Measurements from ENCODE around the gene ACTN2. TPM values are rescaled to one million over a fixed set of nuclear protein-coding genes. Genes with fewer than 3 reads are reported as not detected.
"Not testable (repeated sequence)": the region's sequence is repeated elsewhere in the genome, so short reads cannot be mapped to it uniquely, and the experiment has no call there.

The ACTN2 gene
- 59.1 TPM for total RNA-seq

DNA sequence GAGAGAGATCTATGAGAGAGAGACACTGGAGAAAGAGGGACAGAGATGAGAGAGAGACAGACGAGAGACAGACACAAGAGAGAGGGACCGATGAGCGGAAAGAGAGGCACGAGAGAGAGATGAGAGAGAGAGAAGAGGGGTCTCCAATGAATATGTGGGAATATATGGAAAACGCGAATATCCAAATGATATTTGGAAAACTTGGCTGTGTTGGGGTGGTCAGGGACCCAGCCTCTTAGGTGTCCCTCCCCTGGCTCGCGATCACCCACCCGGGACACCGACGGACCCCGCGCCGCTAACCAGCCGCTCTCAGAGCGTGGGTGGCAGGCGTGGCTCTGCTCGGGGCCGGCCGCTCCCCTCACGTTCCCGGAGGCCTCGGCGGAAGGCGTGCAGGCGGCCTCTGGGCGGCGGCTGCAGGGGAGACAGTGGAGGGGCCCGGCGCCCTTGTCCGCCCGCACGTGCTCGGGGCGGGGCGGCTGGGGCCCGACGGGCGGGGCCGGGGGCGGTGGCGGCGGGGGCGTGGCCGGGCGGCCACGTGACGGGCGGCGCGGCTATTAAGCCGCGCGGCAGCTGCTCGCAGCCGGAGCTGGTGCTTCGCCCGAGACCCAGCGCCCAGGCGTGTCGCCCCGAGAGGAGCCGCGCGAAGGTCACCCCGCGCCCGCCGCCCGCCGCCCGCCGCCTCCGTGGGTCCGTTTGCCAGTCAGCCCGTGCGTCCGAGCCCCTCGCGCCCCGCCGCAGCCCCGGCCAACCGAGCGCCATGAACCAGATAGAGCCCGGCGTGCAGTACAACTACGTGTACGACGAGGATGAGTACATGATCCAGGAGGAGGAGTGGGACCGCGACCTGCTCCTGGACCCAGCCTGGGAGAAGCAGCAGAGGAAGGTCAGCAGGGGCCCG is at the start of gene ACTN2:
Gene ACTN2, plus strand, starts transcription at position 583 of the 898 bp plus-strand sequence. Its CDS starts 175 bp downstream, at position 758.
- peak; percentile 25 for DNase-seq

DNA sequence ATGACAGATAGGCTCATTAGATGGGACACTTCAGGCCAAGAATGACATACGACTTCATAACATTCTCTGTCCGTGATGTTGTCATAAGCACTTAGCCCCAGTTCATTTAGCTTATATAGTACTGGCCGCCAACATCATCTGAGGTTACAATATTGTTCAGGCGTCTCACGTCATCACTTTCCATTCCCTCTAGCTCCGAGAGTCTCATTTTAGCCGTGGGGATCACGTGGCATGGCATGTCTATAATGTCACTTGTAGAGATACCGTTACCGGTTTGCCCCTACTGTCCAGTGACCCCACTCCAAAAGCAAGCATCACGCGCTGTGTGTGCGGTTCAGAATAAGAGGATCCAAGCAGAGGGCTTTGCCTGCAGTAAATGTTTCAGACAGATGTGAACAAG is 47.4 kb upstream of the ACTN2 start:
- DNase-seq: no peak

DNA sequence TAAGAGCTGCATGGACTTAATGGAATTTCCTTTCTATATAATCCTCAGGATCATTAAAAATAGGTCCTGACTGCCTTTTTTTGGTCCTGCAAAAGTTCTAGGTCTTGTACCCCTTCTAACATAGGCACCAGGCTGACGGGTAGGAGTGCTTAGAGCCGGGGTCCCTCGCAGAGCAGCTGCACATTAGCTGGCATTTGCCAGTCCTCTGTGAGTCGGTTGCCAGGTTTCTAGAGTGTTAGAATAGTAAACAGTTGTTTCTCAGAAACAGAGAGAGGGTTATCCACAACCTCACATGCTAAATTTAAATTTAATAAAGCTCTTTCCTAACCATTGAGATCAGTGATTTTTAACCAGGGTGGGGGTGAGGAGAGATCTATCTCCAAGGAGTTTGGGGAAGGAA is 46.6 kb upstream of the ACTN2 start:
- DNase-seq: no peak

DNA sequence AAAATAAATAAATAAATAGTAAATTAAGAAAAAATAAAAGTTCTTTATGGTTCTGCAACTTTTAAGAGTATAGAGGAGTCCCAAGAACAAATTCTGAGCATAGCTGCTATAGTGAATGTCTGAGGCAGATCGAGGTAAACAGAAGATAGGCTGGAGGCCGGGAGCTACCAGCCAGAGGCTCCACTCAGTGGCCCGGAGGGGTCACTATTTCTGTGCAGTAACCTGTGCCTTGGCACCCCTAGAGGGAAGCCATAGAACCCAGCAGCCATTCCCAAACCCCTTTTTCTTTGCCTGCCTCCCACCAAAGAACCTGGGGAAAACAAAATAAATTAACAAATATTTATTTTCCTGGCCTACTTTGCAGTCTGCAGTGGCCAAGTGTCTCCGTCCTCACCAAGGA is 43.5 kb upstream of the ACTN2 start:
- DNase-seq: no peak

DNA sequence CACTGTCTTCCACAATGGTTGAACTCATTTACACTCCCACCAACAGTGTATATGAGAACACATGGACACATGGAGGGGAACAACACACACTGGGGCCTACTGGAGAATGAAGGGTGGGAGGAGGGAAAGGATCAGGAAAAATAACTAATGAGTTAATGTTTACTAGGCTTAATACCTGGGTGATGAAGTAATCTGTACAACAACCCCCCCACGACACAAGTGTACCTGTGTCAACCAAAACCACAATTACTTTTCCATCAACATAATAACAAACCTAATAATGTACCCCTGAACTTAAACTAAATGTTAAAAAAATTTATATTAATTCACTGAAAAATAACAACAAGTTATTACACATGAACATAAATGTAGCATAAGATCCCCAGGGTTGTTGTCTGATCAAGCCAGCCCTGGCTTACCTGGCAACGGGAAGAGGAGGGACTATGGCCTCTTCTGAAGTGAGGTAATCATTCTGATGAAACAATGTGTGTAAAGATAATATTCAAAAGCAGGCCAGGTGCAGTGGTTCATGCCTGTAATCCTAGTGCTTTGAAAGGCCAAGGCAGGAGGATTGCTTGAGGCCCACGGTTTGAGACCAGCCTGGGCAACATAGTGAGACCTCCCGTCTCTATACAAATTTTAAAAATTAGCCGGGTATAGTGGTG is 41.2 kb upstream of the ACTN2 start:
- DNase-seq: no peak

DNA sequence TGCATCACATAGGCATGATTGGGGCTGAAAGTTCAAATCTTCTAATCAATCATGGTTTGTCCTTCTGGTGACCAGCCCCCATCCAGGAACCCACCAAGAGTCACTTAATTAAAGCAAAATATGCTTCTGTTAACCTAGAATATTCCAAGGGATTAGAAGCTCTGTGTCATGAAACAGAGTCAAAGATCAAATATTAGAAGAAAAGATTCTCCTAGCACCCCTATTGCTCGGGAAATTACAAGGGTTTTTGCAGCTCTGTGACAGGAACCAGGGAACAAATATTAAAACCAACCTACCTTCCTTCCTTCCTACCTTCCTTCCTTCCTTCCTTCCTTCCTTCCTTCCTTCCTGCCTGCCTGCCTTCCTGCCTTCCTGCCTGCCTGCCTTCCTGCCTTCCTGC is 31.8 kb upstream of the ACTN2 start:
- no peak for DNase-seq

DNA sequence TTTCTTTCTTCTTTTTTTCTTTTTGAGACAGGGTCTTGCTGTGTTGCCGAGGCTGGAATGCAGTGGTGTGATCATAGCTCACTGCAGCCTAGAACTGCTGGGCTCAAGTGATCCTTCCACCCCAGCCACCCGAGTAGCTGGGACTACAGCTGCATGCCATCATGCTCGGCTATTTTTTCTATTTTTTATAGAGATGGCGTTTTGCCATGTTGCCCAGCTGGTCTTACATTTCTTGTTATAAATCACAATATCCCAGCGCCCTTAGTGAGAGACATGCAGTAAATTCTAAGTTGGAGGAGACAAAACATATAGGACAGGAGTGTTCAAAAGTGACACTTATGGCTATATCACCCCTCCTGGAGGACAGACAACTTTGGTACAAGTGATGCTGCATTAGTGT is 31.3 kb upstream of the ACTN2 start:
- DNase-seq: no peak

DNA sequence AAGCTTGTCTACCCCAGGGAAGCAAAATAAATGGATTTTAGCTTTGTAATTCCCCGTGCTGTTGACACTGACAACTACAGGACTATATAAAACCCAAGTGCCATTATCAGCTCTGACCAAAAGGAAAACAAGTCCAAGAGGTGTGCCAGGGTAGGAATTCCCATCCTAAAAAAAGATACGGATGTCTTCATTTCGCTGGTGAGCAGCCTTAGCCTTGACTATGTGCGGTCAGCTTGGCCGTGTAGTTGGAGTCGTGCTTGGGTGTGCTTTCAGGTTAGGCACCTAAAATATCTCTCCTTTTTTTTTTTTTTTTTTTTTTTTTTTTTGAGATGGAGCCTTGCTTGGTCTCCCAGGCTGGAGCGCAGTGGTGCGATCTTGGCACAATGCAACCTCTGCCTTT is 28.9 kb upstream of the ACTN2 start:
- DNase-seq: no peak

DNA sequence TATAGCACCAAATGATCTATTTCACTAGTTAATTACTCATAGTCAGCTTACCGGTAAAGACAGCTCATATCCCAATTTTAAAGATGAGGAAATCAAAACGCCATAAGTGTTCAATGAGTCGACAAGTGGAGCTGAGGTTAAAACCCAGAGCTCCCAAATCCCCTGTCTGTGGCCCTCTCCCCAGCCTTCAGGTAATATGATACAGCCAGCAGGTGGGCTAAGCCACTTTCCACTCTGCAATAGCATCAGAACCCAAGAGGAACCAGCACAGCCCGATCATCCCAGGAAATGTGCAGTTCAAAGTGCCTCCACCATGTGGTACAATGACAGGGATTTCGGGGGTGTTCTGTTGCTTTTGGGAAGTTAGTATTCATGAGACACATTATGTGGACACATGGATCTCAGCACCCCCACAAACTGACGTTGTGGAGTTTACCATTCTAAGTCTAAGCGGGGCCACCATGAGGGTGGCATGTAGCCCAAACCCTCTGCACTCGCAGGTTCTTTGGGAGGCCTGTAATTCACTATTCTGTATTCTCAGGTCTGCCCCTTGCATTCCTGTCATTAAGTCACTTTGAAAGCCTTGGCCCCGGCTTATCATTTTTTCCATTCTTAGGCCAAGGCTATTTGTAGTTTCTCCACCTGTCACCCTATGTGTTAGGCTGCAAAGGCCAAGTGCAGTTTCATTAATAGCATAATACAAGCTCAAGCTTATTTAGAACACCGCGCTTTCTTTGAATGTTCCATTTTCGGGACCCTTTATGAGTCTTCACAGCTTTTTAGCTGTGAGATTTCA is 26.3 kb upstream of the ACTN2 start:
- DNase-seq: no peak

DNA sequence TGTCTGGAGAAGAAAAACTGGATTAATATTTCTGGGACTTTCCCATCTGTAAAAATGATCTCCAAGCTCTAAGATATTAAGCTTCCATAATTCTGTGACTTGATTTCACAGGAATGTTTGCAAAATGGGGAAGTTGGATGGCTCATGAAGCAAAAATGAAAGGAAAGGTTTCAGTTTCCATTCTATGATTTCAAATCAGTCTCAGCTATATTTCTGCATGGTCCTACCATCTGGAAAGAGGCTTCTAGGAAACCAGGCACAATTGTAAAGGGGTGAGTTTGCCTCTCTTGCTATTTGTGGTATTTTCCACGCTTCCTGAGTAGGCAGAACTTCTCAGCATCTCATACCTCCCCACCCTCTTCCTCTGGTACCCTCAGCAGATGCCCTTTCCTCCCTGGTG is 22.4 kb upstream of the ACTN2 start:
- DNase-seq: no peak

DNA sequence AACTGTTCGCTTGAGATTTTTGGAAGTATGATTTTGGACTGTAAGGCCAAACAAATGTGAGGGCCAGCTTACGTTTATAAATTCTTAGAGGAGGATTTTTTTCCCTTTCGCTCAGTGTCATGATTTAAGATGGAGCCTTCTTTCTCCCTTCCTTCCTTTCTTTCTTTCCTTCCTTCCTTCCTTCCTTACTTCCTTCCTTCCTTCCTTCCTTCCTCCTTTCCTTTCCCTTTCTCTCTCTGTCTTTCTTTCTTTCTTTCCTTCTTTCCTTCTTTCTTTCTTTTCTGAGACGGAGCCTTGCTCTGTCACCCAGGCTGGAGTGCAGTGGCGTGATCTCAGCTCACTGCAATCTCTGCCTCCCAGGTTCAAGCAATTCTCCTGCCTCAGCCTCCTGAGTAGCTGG is 17.4 kb upstream of the ACTN2 start:
- DNase-seq: not testable (repeated sequence)

DNA sequence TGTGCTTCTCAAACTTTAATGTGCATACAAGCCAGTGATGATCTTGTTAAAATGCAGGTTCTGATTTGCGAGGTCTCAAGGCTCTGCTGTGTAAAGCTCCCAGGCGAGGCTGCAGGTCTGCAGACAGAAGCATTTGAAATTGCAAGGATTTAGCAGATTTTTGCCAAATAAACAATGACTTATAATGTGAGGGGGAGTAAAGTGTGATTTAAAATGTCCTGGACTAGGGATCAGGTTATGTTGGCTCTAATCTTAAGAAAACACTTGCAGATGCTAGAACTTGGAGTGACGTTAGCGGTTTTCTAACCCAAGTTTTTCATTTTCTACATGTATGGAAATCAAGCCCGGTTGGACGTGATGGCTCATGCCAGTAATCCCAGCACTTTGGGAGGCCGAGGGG is 16.2 kb upstream of the ACTN2 start:
- no peak for DNase-seq

DNA sequence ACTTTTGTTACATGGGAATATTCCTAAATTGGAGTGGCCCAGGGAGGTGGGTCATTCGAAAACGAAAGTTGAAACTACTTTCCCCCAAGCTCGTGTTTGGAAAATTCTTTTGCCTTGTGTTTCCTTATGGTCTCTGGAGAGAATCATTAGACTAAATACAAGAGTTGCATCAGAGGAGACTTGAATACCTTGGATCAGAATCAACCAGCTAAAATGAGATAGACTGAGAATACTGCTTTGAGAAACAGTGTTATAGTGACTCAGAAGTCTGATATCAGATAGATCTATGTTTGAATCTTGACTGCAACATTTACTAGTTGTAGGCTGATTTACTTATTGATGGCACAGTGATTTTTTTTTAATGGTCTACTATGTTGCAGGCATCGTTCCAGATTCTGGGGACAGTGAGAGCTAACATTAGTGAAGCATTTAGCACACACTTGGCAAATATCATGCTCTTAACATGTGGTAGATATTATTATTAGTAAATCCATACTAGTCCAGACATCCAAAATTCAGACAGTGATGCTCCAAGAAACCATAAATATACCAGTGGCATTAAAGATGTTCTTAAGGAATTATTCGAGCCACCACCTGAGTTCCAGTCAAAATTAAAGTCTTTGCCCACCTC is 12.9 kb upstream of the ACTN2 start:
- no peak for DNase-seq

DNA sequence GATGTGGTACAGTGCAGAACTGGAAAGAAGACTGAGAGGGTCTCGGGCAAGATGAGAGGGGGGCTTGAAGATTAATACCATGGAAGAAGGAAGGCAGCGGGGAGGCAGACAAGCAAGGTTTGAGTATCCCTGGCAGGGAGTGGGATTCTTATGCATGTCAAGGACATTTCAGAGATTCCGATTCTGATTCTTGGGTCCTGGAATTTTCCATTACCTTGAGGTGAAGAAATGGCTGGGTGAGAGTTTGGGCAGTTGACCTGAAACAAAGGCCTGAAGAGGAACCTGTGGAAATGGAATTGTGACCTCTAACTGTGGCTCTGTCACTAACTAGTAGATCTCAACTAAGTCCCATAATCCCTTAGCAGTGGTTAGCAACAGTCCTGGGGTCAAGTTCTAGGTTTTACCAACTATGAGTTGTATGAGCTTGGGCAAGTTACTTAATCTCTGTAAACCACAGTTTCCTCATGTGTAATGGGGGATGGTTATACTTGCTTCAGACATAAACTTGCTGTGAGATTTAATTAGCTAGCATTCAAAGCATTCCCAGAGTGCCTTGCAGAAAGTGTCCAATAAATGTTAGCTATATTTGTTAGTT is 8.6 kb upstream of the ACTN2 start:
- no peak for DNase-seq

DNA sequence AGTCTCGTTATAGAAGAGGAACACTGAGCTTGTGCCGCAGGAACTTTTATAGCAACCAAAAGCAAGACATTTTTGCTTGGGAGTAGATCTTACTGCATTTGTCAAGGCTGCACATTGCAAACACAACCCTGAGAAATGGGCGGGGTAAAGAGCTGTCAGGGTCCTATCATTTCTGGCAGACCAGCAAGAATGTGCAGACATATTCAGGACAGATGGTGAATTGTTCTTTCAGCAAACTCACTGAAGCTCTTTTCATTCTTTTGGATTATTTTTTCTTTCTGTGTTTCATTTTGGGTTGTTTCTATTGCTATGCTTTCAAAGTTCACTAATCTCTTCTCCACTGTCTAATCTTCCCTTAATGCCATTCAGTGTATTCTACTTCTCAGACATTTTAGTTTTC is 5.1 kb upstream of the ACTN2 start:
- DNase-seq: no peak

DNA sequence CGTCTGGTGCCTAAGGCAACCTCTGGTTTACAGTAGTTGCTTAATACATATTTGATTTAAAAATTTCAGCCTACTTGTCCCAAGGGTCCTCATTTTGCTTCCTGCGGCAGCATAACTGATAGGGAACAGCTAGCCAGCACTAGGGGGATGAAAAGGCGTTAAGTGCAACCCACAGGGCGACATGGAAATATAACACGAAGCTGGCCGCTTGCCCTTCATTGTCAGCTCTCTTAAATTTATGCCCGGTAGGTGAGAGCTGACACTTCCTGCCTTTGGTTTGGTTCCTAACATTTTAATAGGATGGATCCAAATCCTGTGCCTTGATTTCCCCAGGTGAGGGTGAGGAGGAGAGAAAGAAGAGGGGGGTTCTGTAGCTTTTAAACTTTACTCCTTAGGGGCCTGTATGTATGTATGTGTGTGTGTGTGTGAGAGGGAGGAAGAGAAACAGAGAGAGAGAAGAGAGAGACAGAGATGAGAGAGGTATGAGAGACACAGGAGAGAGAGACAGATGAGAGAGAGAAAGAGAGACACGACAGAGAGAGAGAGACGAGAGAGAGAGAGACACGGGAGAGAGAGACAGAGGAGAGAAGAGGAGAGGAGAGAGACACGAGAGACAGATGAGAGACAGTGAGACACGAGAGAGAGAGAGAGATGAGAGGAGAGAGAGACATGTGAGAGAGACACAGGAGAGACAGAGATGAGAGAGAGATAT is 938 bp upstream of the ACTN2 start:
- DNase-seq: no peak

DNA sequence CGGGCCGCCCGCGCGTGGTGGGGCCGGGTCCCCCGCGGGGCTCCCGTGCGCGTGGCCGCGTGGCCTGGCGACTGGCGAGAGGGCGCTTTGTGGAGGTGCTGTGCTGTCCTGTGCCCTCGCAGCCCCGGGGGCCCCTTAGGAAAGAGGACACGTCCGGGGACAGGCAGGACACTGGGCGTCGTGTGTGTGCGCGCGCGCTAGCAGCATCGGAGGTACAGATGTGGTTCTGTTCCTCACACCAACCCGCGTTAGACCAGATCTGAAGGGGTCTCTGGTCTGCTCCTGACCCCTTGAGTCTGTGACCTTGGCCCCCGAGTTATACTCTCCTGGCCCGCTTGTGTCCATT is 489 bp downstream of the ACTN2 start:
- no peak for DNase-seq

DNA sequence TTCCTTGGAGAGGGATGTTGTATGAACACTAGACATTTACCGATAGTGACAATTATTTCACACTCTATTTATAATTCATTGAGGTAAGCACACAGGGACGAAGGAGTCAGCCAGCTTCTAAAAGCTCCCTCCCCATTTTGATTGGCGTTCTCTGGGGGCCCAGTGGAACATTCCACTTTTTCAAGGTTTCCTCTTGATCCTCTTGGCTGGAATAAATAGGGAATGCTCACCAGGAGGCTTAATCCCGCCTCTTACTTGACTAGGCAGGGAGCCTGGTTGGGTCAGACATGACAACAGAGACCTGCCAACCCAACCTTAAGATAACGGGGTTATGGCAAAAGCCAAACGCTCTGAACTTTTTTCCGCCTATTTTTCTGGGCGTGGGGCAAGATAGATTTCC is 974 bp downstream of the ACTN2 start:
- no peak for DNase-seq

DNA sequence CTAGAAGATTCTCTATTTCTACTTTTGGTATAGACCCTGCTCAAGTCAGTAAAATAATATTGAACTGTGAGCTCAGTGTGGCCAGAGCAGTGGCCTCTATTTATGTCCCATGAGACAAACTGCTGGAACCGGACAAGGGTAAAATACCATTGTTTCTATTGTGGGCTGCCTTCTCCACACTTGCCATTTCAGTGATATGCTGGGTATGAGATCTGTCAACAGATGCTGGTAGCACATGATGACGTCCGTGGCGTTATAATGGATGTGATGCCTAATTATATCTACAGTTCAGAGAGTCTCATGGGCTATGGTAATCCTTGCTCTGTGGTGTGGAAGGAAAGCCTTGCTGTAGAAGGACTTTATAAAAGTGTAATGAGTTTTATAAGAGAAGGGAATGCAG is 2.4 kb downstream of the ACTN2 start:
- DNase-seq: no peak

DNA sequence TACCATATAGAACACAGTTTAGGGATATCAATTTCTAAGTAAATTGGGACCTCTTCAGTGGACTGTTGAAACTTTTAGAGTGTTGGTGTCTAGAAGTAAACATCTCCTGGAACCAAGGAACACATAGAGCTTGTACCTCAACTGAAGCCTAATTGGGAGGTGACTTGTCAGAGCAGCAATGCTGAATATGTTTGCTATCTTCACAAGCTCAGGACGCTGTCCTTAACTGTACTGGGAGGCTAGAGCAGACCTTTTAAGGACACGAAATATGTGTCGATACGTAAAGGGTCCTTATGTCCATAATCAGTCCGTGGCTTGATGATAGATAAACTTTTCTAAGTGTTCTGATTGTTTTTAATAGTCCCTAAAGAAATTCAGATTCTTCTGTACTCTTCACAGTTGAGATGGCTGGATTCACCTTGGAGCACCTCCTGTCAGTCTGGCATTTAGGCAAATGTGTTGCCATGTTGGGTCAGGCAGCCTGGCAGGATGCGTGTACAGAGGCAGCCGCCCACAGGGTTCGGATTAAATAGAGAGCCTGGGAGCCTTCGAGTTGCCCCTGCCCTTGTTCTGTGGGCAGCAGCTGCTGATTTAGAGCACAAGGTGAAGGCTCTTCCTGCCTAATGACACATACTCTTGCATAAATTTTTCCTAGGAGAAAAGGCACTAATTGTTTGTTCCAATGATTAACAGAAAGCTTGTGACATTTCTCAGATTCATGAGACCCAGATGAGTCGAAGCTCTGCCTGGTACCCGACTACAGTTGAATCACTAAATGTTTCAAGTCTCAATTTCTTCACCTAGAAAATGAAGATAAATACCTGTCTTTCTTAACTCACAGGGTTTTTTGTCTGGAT is 3.6 kb downstream of the ACTN2 start:
- no peak for DNase-seq

DNA sequence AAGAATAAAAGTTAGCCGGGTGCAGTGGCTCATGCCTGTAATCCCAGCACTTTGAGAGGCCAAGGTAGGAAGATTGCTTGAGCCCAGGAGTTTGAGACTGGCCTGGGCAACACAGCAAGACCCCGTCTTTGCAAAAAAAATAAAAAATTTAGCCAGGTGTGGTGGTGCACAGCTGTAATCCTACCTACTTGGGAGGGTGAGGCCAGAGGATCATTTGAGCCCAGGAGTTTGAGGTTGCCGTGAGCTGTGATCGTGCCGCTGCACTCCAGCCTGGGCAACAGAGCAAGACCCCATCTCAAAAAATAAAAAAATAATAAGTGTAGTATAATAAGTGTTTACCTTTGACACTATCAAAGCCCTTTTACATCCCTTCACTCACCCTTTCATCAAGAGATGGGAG is 5.0 kb downstream of the ACTN2 start:
- DNase-seq: no peak
